HT-29 (cell line): ENCODE data around the gene NUP62CL. TPM values are rescaled to one million over a fixed set of nuclear protein-coding genes. Genes with fewer than 3 reads are reported as not detected.

Source experiments
- DNase-seq: peaks from one replicate; pipeline ENCODE4 v3.0.0-alpha.2; 2015; ENCODE audit warnings: low spot score
- small RNA-seq: library from RNA; depleted of rRNA; stranded (forward); fragments of <200 nt; gene quantifications from one replicate; pipeline ENCODE3, GENCODE V24; 2014
- total RNA-seq: library from RNA; depleted of rRNA; stranded (reverse); fragments of >200 nt; shearing (Covaris generic); gene quantifications from 2 replicates; pipeline ENCODE4 v1.2.3, GENCODE V29; 2014; rRNA removed

NUP62CL gene
- total RNA-seq, 1 experiment from 2014 or later, result 44.2 TPM

GRCh38 chrX:107153005-107153404, 53.2 kb downstream of the NUP62CL start:
- no peak for DNase-seq

DNA sequence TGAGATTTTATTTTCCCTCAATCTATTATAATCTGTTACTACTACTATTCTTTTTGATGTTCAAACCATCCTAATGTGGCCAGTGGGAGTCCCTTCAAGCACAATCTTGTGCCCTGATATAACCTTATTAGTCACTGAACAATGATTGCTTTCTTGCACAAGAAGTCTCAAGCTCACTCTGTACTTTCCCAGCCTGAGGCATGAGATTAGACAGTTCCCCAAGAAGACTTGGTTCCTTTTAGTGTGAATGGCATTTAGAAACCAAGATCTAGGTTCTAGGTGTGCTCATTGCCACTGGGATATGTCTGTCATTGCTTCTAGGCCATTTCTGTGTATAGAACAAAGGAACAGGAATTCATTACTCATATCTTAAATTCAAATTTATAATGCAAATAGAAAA, 59.6 kb downstream of the NUP62CL start:
- no peak for DNase-seq

DNA sequence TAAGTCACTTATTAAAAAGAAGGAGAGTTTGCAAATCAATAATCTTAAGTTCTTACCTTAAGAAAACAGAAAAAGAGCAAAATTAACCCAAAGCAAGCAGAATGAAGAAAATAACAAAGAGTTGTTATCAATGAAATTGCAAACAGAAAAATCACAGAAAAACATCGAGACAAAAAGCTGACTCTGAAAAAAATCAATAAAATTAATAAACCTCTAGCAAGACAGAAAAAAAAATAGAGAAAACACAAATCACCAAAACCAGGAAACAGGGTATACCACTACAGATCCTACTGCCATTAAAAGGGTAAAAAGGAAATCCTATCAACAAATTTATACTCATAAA, 70.3 kb downstream of the NUP62CL start:
- DNase-seq, result no peak

DNA sequence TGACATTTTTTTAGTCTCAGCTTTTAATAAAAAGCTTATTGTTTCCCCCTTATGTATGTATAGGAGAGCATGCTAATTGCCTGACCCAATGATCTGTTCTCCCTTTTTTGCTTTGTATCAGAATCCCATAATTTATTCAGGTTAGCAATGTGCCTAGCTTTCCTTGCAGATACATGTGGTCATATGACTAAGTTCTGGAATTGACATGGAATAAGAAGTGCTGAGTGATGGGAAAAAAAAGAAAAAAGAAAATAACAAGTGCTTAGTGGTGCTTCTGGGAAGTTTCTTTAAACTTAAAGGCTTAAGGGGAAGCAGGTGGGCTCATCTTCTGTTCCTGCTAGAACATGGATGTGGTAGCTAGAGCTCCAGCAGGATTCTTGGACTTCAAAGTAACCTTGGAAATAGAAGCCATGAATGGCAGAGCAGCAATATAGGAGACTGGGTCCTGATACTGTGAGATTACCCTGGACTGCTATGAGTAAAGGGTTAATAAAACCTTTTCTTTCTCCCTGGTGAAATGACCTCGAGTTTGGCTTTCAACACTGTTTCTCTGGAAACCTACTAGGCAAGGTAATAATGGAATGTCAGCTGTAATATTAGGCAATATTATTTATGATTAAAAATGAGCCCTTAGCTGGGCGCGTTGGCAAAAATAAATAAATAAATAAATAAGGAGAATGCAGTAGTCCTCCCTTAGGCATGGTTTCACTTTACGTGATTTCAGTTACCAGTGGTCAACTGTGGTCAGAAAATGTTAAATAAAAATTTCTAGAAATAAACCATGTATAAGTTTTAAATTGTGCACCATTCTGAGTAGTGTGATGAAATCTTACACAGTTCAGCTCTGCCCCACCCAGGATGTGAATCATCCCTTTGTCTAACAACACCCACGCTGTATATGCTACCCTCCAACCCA, 70.9 kb downstream of the NUP62CL start:
- peak; percentile 88 for DNase-seq

- DNase-seq, result no peak
Observed at GRCh38 chrX:107123750-107124149, 82.5 kb downstream of the NUP62CL start.

DNA sequence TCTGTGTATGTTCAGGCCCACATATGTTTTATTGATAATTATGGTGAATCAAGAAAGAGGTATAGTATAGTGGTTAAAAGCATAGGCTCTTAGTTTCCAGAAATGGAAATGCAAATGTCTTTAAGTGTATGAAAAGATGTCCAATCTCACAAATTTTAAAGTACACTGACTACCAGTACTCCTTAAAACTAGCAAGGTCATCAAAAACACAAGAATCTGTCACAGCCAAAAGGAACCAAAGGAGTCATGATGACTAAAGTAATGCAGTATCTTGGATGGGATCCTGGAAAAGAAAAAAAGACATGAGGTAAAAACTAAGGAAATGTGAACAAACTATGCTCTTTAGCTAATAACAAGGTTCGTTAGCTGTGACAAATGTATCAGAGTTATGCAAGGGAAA, 87.0 kb downstream of the NUP62CL start:
- no peak for DNase-seq

DNA sequence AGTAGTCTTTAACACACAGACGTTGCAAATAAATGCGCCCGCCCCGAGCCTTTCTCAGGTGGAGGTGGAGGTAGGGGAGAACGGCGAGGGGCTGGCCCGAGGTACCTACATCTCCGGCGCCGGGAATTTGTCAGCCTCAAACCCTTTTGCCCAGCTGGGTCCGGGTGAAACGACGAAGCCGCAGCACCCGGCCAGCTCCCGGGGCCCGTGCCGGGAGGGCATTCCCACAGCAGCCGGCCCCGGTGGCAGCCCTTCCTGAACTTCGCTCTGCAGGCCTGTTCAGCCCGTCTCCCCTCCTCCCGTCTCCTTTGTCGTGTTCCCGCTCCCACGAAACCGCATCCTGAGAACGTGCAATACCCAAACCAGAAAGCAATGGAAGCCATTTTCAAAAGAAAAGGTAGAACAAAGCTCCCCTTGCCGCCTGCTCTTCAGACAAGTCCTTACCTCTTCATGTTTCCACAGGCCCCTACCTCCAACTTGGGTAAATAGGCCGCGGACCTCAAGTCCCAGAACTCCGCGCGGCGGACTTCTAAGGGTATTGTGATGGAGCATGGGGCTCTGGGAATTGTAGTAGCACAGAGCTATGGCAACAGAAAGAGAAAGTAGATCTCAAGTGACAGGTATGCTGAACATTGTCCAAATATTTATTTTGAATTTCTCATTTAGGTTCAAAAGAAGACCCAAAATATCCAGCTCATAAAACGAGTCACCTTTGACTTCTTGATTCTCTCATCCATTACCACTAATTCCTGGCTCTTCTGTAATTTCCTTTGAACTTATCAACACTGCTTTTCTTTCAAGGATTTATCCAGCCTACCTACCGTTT, 87.7 kb downstream of the NUP62CL start, which contains the start of gene RBM41:
TSS of gene RBM41 (minus strand) at position 501 of the 826 bp plus-strand sequence. CDS start at position 452, 49 bp downstream.
- peak; percentile 87 for DNase-seq

- no peak for DNase-seq
Observed at GRCh38 chrX:107117993-107118321, 88.3 kb downstream of the NUP62CL start.

- no peak for DNase-seq
Observed at GRCh38 chrX:107107459-107107858, 98.8 kb downstream of the NUP62CL start.

DNA sequence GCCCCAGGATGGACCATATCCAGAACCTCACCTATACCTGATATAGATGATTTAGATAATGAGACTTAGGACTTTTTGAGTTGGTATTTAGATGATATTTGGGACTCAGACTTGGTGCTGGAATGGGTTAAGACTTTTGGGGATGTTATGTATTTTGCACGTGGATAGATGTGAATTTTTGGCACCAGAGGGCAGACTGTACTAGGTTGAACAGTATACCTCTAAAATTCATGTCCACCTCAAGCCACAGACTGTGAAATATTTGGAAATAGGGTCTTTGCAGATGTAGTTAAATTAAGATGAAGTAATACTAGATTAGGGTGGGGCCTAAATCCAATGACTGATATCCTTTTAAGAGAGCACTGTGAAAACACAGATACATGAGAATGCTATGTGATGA, 103.3 kb downstream of the NUP62CL start:
- peak; percentile 40 for DNase-seq

- no peak for DNase-seq
Observed at GRCh38 chrX:107076158-107076557, 130.1 kb downstream of the NUP62CL start.

Small RNA genes within 50 kb of the gene (small RNA-seq; reads per million reads assigned to genes)
- not detected for gene RF00019

Other genes with a start within 250 kb of the NUP62CL start
- gene MORC4, start 206.2 kb downstream of the NUP62CL start, total RNA-seq, result 21.8 and 24.9 TPM in 2 replicates
- gene RBM41, start 87.6 kb downstream of the NUP62CL start, total RNA-seq, result 11.1 and 13.9 TPM in 2 replicates
- not detected in 2 replicates for gene DNAAF6, start 178 bp upstream of the NUP62CL start, total RNA-seq
- 0.03 TPM in 2 replicates for gene FRMPD3, start 243.2 kb upstream of the NUP62CL start, total RNA-seq